Measurements from ENCODE around the gene FGF23.

The FGF23 gene

DNA sequence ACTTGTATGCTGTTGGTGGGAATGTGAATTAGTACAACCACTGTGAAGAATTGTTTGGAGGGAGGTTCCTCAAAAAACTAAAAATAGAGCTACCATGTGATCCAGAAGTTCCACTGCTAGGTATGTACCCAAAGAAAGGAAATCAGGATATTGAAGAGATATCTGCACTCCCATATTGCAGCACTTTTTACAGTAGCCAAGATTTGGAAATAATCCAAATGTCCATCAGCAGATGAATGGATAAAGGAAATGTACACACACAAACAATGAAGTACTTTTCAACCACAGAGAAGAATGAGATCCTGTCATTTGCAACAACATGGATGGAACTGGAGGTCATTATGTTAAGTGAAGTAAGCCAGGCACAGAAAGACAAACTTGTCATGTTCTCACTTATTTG lies 32.6 kb downstream of the FGF23 start:
- Histone ChIP-seq H3K36me3 (peaks cover 0 to 18% (median 0%) of the 10 kb centered on the region in 3 donors), H3K4me1 (no peaks in the 10 kb centered on the region), H3K27me3 (no peaks in the 10 kb centered on the region), H3K4me3 (no peak overlapping the region), H3K27ac (no peak overlapping the region), H3K9me3 (no peaks in the 10 kb centered on the region)
- intact Hi-C loops (cut with DNase I; ENCODE audit: low total_unique reads) = no loop called here
- TF ChIP-seq, protein P1, sequence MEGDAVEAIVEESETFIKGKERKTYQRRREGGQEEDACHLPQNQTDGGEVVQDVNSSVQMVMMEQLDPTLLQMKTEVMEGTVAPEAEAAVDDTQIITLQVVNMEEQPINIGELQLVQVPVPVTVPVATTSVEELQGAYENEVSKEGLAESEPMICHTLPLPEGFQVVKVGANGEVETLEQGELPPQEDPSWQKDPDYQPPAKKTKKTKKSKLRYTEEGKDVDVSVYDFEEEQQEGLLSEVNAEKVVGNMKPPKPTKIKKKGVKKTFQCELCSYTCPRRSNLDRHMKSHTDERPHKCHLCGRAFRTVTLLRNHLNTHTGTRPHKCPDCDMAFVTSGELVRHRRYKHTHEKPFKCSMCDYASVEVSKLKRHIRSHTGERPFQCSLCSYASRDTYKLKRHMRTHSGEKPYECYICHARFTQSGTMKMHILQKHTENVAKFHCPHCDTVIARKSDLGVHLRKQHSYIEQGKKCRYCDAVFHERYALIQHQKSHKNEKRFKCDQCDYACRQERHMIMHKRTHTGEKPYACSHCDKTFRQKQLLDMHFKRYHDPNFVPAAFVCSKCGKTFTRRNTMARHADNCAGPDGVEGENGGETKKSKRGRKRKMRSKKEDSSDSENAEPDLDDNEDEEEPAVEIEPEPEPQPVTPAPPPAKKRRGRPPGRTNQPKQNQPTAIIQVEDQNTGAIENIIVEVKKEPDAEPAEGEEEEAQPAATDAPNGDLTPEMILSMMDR (IDR thresholded peaks at IDR 0.05) = no peak
- DNase-seq = no peak

DNA sequence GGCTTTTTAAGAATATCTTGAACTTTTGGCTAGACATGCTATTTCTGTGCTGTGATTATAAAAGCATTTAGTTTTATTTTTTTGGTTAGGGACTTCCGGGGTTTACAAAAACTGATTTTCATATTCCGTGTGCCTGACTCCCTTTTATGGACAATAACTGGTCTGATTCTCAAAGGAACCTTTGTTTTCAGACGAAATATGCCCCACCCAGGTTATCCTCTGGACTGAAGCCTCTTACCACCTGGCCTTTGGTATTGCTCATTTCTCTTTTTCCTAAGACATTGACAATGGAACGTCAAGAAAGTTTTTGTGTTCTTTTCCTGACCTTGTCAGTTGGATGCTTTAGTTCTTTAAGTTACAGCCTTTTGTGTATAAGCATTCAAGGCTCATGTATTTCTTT lies 47.7 kb downstream of the FGF23 start:
- no peaks in the 10 kb centered on the region for H3K9me3 ChIP-seq
- intact Hi-C loops (cut with DNase I; ENCODE audit: low total_unique reads) = no loop called here
- H3K36me3 ChIP-seq = peaks cover 6 to 25% (median 12%) of the 10 kb centered on the region in 3 donors
- no peak overlapping the region for H3K4me3 ChIP-seq
- no peak for DNase-seq
- no peak overlapping the region for H3K27ac ChIP-seq
- H3K4me1 ChIP-seq = no peaks in the 10 kb centered on the region
- TF ChIP-seq, protein P1 (IDR thresholded peaks at IDR 0.05) = no peak
- no peaks in the 10 kb centered on the region for H3K27me3 ChIP-seq

DNA sequence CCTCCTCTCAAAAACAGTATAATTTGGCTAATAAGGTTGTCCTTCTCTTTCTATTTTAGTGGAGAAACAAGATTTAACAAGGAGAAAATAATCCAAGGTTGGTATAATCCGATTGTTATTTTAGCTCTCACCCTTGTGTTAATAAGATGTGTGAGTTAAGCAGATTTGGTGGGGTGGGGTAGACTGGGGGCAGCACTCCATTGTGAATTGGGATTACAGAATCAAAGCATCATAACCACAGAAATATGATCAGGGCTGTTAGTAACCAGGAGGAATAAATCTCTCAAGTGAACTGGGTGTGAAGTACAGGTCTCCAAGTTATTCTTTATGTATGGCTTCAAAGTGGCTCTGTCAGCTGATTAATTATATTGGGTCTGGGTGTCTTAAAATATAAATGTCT lies 48.3 kb downstream of the FGF23 start:
- no peak for DNase-seq
- Histone ChIP-seq H3K9me3 (no peaks in the 10 kb centered on the region), H3K27ac (no peak overlapping the region), H3K4me1 (no peaks in the 10 kb centered on the region), H3K36me3 (peaks cover 4 to 21% (median 12%) of the 10 kb centered on the region in 3 donors), H3K4me3 (no peak overlapping the region), H3K27me3 (no peaks in the 10 kb centered on the region)
- TF ChIP-seq, protein P1 (IDR thresholded peaks at IDR 0.05) = no peak
- intact Hi-C loops (cut with DNase I; ENCODE audit: low total_unique reads) = no loop called here

DNA sequence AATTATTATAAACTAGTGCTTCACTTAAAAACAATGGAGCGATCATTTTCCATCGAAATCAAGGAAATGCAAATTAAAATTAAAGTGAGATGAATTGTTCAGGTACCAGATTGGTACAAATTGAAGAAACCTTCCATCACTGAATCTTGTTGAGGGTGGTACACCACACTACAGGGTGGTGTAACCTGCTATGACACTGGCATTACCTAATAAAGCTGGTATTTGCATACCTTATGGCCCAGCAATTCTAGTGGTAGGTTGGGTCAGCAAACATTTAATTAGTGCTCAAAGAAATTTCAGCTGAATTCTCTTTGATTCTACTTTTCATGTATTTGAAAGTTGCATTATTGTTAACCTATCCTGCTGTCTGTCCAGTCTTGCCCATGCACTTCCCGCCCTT lies 49.3 kb downstream of the FGF23 start:
- TF ChIP-seq, protein P1 (IDR thresholded peaks at IDR 0.05) = no peak
- no peaks in the 10 kb centered on the region for H3K4me1 ChIP-seq
- DNase-seq = no peak
- no peak overlapping the region for H3K27ac ChIP-seq
- peaks cover 4 to 12% (median 12%) of the 10 kb centered on the region in 3 donors for H3K36me3 ChIP-seq
- intact Hi-C loops (cut with DNase I; ENCODE audit: low total_unique reads) = no loop called here
- H3K4me3 ChIP-seq = no peak overlapping the region
- no peaks in the 10 kb centered on the region for H3K27me3 ChIP-seq
- no peaks in the 10 kb centered on the region for H3K9me3 ChIP-seq

DNA sequence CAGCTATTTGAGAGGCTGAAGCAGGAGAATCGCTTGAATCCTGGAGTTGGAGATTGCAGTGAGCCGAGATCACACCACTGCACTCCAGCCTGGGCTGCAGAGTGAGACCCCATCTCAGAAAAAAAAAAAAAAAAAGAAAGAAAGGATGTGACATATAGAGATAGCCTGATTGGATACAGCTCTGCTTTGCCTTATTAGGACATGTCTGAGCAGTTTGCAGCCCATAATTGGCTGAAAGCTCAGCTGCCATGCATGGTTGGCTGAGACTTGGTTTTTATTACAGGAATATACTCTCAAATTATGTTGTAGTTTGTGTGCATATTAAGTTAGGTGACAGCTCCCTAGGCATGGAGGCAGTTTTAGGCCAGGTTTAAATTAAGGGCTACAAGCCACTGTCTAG lies 52.2 kb downstream of the FGF23 start:
- no peaks in the 10 kb centered on the region for H3K9me3 ChIP-seq
- TF ChIP-seq, protein P1 (IDR thresholded peaks at IDR 0.05) = no peak
- intact Hi-C loops (cut with DNase I; ENCODE audit: low total_unique reads) = no loop called here
- no peak overlapping the region for H3K4me3 ChIP-seq
- no peak overlapping the region for H3K27ac ChIP-seq
- peaks cover 0 to 9% (median 0%) of the 10 kb centered on the region in 3 donors for H3K36me3 ChIP-seq
- H3K4me1 ChIP-seq = peaks cover 0 to 11% (median 1%) of the 10 kb centered on the region in 4 donors
- H3K27me3 ChIP-seq = no peaks in the 10 kb centered on the region
- no peak for DNase-seq

DNA sequence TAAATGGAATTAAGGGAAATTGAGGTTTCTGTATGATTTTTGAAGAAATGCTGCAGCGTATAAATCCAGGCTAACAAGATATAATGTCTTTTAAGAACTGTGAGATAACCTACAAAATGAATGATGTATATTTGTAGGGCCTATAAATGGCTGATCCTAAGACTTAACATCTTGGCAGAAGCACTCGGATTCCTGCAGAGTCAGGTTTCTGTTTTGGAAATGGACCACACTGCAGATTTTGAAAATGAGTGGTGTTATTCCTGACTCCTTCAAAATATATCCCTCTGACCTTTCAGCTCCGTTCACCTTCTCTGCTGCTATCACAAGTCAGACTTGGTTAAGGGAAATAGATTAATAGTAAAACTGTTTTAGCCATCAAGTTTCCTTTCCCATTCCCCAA lies 53.5 kb downstream of the FGF23 start:
- Histone ChIP-seq H3K27me3 (no peaks in the 10 kb centered on the region), H3K9me3 (no peaks in the 10 kb centered on the region), H3K27ac (no peak overlapping the region), H3K4me1 (peaks cover 0 to 20% (median 9%) of the 10 kb centered on the region in 4 donors), H3K4me3 (no peak overlapping the region), H3K36me3 (peaks cover 0 to 9% (median 0%) of the 10 kb centered on the region in 3 donors)
- intact Hi-C loops (cut with DNase I; ENCODE audit: low total_unique reads) = no loop called here
- no peak for DNase-seq
- TF ChIP-seq, protein P1 (IDR thresholded peaks at IDR 0.05) = no peak
